IMR-90 (cell line): ENCODE data around the gene MTMR1. TPM values are rescaled to one million over a fixed set of nuclear protein-coding genes. Genes with fewer than 3 reads are reported as not detected.

Source experiments
- ATAC-seq: fragments of 200-7000 bp; cut with Tn5 transposase; 2 replicates; pipeline ENCODE4 v1.9.1; 2020; ENCODE audit warnings: low read depth, mild to moderate bottlenecking, moderate library complexity
- BruUV-seq: library from RNA; stranded (reverse); fragments of 400-500 nt; replicated peaks from 2 replicates; lab custom pipeline; 2021; lab: Mats Ljungman, UMichigan
- CTCF ChIA-PET: fragments of 300-600 bp; formaldehyde crosslinking; extraction: SDS; loops from one replicate; lab custom pipeline; 2021; ENCODE audit warnings: antibody characterized with exemption; lab: Yijun Ruan, JAX
- POLR2A ChIA-PET: fragments of 300-600 bp; sonication (Branson Sonifier 250); formaldehyde crosslinking; loops from one replicate; lab custom pipeline; 2022; ENCODE audit warnings: antibody characterized with exemption; ENCODE audit not compliant: unreplicated experiment; lab: Charles Lee
- DNase-seq: peaks from one replicate; pipeline ENCODE4 v3.0.0; 2013
- H2AFZ ChIP-seq: replicated peaks from 2 replicates; pipeline ENCODE3; 2013; ENCODE audit warnings: low read length, mild to moderate bottlenecking; ENCODE audit not compliant: poor library complexity
- H2AK5ac ChIP-seq: 2 replicates; pipeline ENCODE4 v1.6.1; 2013; ENCODE audit warnings: low read depth, low read length, inconsistent platforms
- H2AK9ac ChIP-seq: replicated peaks from 2 replicates; pipeline ENCODE3; 2013; ENCODE audit warnings: mild to moderate bottlenecking, low read depth, low read length, moderate library complexity; ENCODE audit not compliant: poor library complexity
- H2BK120ac ChIP-seq: 2 replicates; pipeline ENCODE4 v1.6.1; 2013; ENCODE audit warnings: low read depth, low read length, inconsistent platforms
- H2BK15ac ChIP-seq: 3 replicates; pipeline ENCODE4 v1.6.1; 2013; ENCODE audit warnings: low read depth, low read length, inconsistent platforms
- H2BK20ac ChIP-seq: 2 replicates; pipeline ENCODE4 v1.6.1; 2013; ENCODE audit warnings: low read depth, mild to moderate bottlenecking, inconsistent platforms, low read length, moderate library complexity
- H2BK5ac ChIP-seq: 2 replicates; pipeline ENCODE4 v1.6.1; 2013; ENCODE audit warnings: mild to moderate bottlenecking, low read depth, low read length, inconsistent platforms; ENCODE audit not compliant: poor library complexity, severe bottlenecking
- H3K14ac ChIP-seq: replicated peaks from 2 replicates; pipeline ENCODE4 v1.6.1; 2013; ENCODE audit warnings: low read depth, low read length, inconsistent platforms
- H3K18ac ChIP-seq: 2 replicates; pipeline ENCODE4 v1.6.1; 2013; ENCODE audit warnings: low read depth, low read length, control low read depth
- H3K23ac ChIP-seq: 2 replicates; pipeline ENCODE4 v1.6.1; 2013; ENCODE audit warnings: low read depth, low read length, inconsistent platforms
- H3K27ac ChIP-seq: 2 replicates; pipeline ENCODE4 v1.5.1; 2013; ENCODE audit warnings: mild to moderate bottlenecking, control low read depth, low read length; ENCODE audit not compliant: insufficient read depth
- H3K27me3 ChIP-seq: 2 replicates; pipeline ENCODE4 v1.6.1; 2013; ENCODE audit warnings: low read length; ENCODE audit not compliant: control insufficient read depth, insufficient read depth
- H3K36me3 ChIP-seq: 2 replicates; pipeline ENCODE4 v1.6.1; 2013; ENCODE audit warnings: low read length, mixed read lengths; ENCODE audit not compliant: control insufficient read depth, insufficient read depth
- H3K4ac ChIP-seq: 2 replicates; pipeline ENCODE4 v1.6.1; 2013; ENCODE audit warnings: low read depth, low read length, inconsistent platforms
- H3K4me1 ChIP-seq: 2 replicates; pipeline ENCODE4 v1.6.1; 2013; ENCODE audit warnings: low read length, mixed read lengths; ENCODE audit not compliant: control insufficient read depth, insufficient read depth
- H3K4me2 ChIP-seq: 2 replicates; pipeline ENCODE4 v1.6.1; 2013; ENCODE audit warnings: low read depth, mild to moderate bottlenecking, control low read depth, low read length, moderate library complexity
- H3K4me3 ChIP-seq: 2 replicates; pipeline ENCODE4 v1.5.1; 2013; ENCODE audit warnings: low read depth, mild to moderate bottlenecking, control low read depth, low read length, moderate library complexity; ENCODE audit not compliant: insufficient read depth
- H3K56ac ChIP-seq: 2 replicates; pipeline ENCODE4 v1.6.1; 2013; ENCODE audit warnings: low read length, inconsistent platforms; ENCODE audit not compliant: insufficient read depth; ENCODE audit errors: extremely low read depth
- H3K79me1 ChIP-seq, 2 experiments: 2 replicates each; pipeline ENCODE4 v1.6.1; 2013; ENCODE audit warnings: low read length in 2 of 2, inconsistent platforms in 1 of 2, low read depth in 1 of 2
- H3K9ac ChIP-seq: 2 replicates; pipeline ENCODE4 v1.6.1; 2013; ENCODE audit warnings: low read depth, low read length, control low read depth
- H3K9me1 ChIP-seq: 2 replicates; pipeline ENCODE4 v1.6.1; 2013; ENCODE audit warnings: low read length, inconsistent platforms; ENCODE audit not compliant: insufficient read depth
- H3K9me3 ChIP-seq: 2 replicates; pipeline ENCODE4 v1.6.1; 2013; ENCODE audit warnings: low read length; ENCODE audit not compliant: control insufficient read depth, insufficient read depth
- H4K20me1 ChIP-seq: 2 replicates; pipeline ENCODE4 v1.6.1; 2013; ENCODE audit warnings: low read length, inconsistent platforms; ENCODE audit not compliant: insufficient read depth
- H4K5ac ChIP-seq: 2 replicates; pipeline ENCODE4 v1.6.1; 2013; ENCODE audit warnings: mild to moderate bottlenecking, low read depth, low read length, control low read depth
- H4K8ac ChIP-seq, 2 experiments: 2 replicates each; pipeline ENCODE4 v1.6.1; 2013; ENCODE audit warnings: low read depth in 2 of 2, low read length in 2 of 2, control low read depth in 1 of 2, inconsistent platforms in 1 of 2
- H4K91ac ChIP-seq: 2 replicates; pipeline ENCODE4 v1.6.1; 2013; ENCODE audit warnings: low read depth, low read length, inconsistent platforms; ENCODE audit not compliant: insufficient read depth
- BHLHE40 ChIP-seq: fragments of 150-350 bp; IDR thresholded peaks from 2 replicates; pipeline ENCODE4 v1.6.1; 2016; ENCODE audit warnings: mild to moderate bottlenecking, low read depth, low read length
- CEBPB ChIP-seq: IDR thresholded peaks from 2 replicates; pipeline ENCODE4 v1.6.1; 2012; ENCODE audit warnings: low read depth, low read length, improper control_type of control experiment
- CTCF ChIP-seq: conservative IDR thresholded peaks from 2 replicates; pipeline ENCODE4 v1.5.1; 2012; ENCODE audit warnings: mild to moderate bottlenecking, low read depth, low read length, improper control_type of control experiment
- ELK1 ChIP-seq: fragments of 150-350 bp; IDR thresholded peaks from 2 replicates; pipeline ENCODE4 v1.6.1; 2016; ENCODE audit warnings: low read depth, mild to moderate bottlenecking, low read length, moderate library complexity, borderline replicate concordance
- FOS ChIP-seq: fragments of 150-350 bp; IDR thresholded peaks from 2 replicates; pipeline ENCODE4 v1.6.1; 2016; ENCODE audit warnings: low read depth, low read length
- MAFK ChIP-seq: IDR thresholded peaks from 2 replicates; pipeline ENCODE4 v1.6.1; 2012; ENCODE audit warnings: low read depth, low read length, improper control_type of control experiment
- MAZ ChIP-seq: IDR thresholded peaks from 2 replicates; pipeline ENCODE4 v1.6.1; 2012; ENCODE audit warnings: low read depth, mild to moderate bottlenecking, low read length, improper control_type of control experiment, moderate library complexity, borderline replicate concordance
- MXI1 ChIP-seq: IDR thresholded peaks from 2 replicates; pipeline ENCODE4 v1.6.1; 2012; ENCODE audit warnings: low read depth, mild to moderate bottlenecking, low read length, moderate library complexity, borderline replicate concordance
- NFE2L2 ChIP-seq: fragments of 150-350 bp; IDR thresholded peaks from 2 replicates; pipeline ENCODE4 v1.6.1; 2016; ENCODE audit warnings: low read depth, mild to moderate bottlenecking, low read length
- POLR2A ChIP-seq: IDR thresholded peaks from 2 replicates; pipeline ENCODE4 v1.6.1; 2012; ENCODE audit warnings: mild to moderate bottlenecking, low read depth, low read length
- RCOR1 ChIP-seq: IDR thresholded peaks from 2 replicates; pipeline ENCODE4 v1.6.1; 2012; ENCODE audit warnings: mild to moderate bottlenecking, low read length, improper control_type of control experiment; ENCODE audit not compliant: insufficient replicate concordance
- RFX5 ChIP-seq: IDR thresholded peaks from 2 replicates; pipeline ENCODE4 v1.8.0; 2012; ENCODE audit warnings: low read depth, mild to moderate bottlenecking, low read length, moderate library complexity
- SMC3 ChIP-seq: fragments of 150-350 bp; IDR thresholded peaks from 2 replicates; pipeline ENCODE4 v1.6.1; 2016; ENCODE audit warnings: low read depth, mild to moderate bottlenecking, antibody characterized with exemption, low read length, moderate library complexity
- USF2 ChIP-seq: fragments of 150-350 bp; IDR thresholded peaks from 2 replicates; pipeline ENCODE4 v1.6.1; 2017; ENCODE audit warnings: mild to moderate bottlenecking, antibody characterized with exemption, low read length, low read depth
- WGBS, 2 experiments: methylation state at CpG; one replicate each; pipeline versions ENCODE4 v1.1.5 to v1.1.7; 2013; ENCODE audit warnings: missing lambda C conversion rate in 2 of 2; ENCODE audit not compliant: insufficient read length in 1 of 2; ENCODE audit errors: extremely low coverage in 2 of 2; 5-methylcytosine and 5-hydroxymethylcytosine counted together
- dilution Hi-C: fragments of 300-500 bp; cut with HindIII; formaldehyde crosslinking; loops from one replicate; pipeline ENCODE4 v1.14.3; 2018; ENCODE audit warnings: low sequenced_read_pairs; ENCODE audit not compliant: unreplicated experiment
- in situ Hi-C: fragments of 300-500 bp; cut with MboI; formaldehyde crosslinking; loops from 3 replicates; pipeline ENCODE4 v1.14.3; 2019; ENCODE audit warnings: low sequenced_read_pairs, inconsistent platforms, mixed read lengths
- intact Hi-C: fragments of 100-400 bp; cut with micrococcal nuclease; formaldehyde crosslinking; loops from 2 replicates; pipeline ENCODE4 v1.10.0; 2022
- polyA plus RNA-seq, 3 experiments: library from polyadenylated mRNA; depleted of rRNA; stranded (reverse); fragments of >200 nt; gene quantifications; 2 replicates each; pipeline ENCODE4 v1.2.3, GENCODE V29; 2012; ENCODE audit warnings: low replicate concordance in 1 of 3
- total RNA-seq: library from RNA; depleted of rRNA; stranded (reverse); fragments of >200 nt; gene quantifications from 2 replicates; pipeline ENCODE4 v1.2.3, GENCODE V29; 2012

MTMR1 gene
- total and polyA plus RNA-seq, 2 of the 4 experiments (the other 2 are of a cell fraction), result 19.0 to 28.8 TPM

DNA sequence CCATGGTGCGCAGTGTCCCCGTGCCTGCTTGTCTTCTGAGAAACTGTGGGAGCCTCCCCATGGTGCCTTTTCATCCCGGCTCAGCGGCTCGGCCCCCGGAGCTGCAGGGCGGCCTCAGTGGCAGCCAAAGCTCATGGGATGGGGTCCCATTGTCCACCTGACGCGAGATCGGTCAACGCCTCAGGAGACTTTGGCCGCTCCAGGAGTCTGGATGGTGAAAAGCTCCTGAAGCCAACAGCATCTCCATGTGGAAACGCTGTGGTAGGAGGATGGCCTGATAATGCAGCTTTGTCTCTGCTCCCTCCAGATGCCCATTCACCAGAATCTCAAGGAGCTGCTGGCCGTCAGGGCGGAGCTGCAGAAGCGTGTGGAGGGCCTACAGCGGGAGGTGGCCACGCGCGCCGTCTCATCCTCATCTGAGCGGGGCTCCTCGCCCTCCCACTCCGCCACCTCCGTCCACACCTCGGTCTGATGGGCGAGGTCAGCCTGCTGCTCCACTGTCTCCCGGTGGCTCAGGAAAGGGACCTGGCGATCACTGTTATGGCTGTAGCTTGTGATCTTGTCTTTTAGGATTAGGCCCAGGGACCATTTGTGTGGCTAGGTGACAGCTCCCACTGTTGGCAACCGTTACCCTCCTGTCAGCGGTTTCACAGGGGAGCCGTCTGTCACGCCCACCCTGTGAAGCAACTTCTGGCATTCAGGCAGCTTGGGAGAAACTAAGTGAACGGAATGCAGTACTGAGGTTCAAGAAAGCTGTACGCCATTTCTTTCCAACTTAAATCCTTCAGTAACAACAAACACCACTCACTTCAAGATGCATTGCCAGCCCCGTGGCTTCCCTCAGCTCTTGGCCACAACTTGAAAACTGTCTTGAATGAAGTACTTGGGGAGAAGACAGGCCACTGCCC is 69.3 kb downstream of the MTMR1 start:
- no peak for ATAC-seq
- H3K27ac ChIP-seq, result no peak overlapping the region
- no peak for TF ChIP-seq MAZ
- no peak for TF ChIP-seq BHLHE40
- TF ChIP-seq USF2, result no peak
- no peak for TF ChIP-seq RFX5
- no peak for TF ChIP-seq SMC3
- no peak for TF ChIP-seq MAFK
- TF ChIP-seq MXI1, result no peak
- no peak for TF ChIP-seq NFE2L2
- no peak for TF ChIP-seq POLR2A
- TF ChIP-seq ELK1, result no peak
- TF ChIP-seq CTCF, result no peak
- TF ChIP-seq CEBPB, result no peak
- no peak for TF ChIP-seq RCOR1
- no peak for TF ChIP-seq FOS

More for the DNA sequence above, 69.3 kb downstream of the MTMR1 start:
- H3K56ac ChIP-seq, result no peak overlapping the region
- H4K20me1 ChIP-seq, result no peaks in the 10 kb centered on the region; the same call in 1 of the 2 replicates
- ChIA-PET POLR2A (no interaction called here), CTCF (no interaction called here)
- in situ Hi-C loops (no loop called here), intact Hi-C loops (no loop called here), dilution Hi-C loops (no loop called here)
- H2AK9ac ChIP-seq, result no peak overlapping the region
- H3K9ac ChIP-seq, result no peak overlapping the region
- peaks cover 2% of the 10 kb centered on the region for H3K36me3 ChIP-seq
- H4K91ac ChIP-seq, result no peak overlapping the region
- H2BK15ac ChIP-seq, result no peak overlapping the region
- H3K79me1 ChIP-seq, result no peaks in the 10 kb centered on the region
- H3K4me3 ChIP-seq, result no peak overlapping the region
- H2BK5ac ChIP-seq, result no peak overlapping the region
- H2BK120ac ChIP-seq, result no peak overlapping the region
- no peak overlapping the region for H3K14ac ChIP-seq
- no peak overlapping the region for H3K4me2 ChIP-seq
- H3K4me1 ChIP-seq, result peaks cover 9% of the 10 kb centered on the region
- H3K18ac ChIP-seq, result no peak overlapping the region
- H3K27me3 ChIP-seq, result no peaks in the 10 kb centered on the region
- 0 out of 2 replicates have a peak, but pooled peaks cover 2% of the 10 kb centered on the region for H3K9me3 ChIP-seq
- H3K23ac ChIP-seq, result no peak overlapping the region
- 0 out of 2 replicates have a peak, but pooled peaks cover 2% of the 10 kb centered on the region for H3K9me1 ChIP-seq
- no peak overlapping the region for H4K8ac ChIP-seq
- no peak overlapping the region for H2AK5ac ChIP-seq
- WGBS, 2 experiments, result 87% methylated on average over 9 of the region's 36 CpGs; no CpG with 5 or more reads in 1 of the 2 experiments
- H3K4ac ChIP-seq, result no peak overlapping the region
- no peak for DNase-seq
- H2AFZ ChIP-seq, result no peak overlapping the region
- no peak overlapping the region for H4K5ac ChIP-seq
- BruUV-seq, result no TSS peak
- no peak overlapping the region for H2BK20ac ChIP-seq
